ENCODE data around the gene FAM83C.

FAM83C gene

DNA sequence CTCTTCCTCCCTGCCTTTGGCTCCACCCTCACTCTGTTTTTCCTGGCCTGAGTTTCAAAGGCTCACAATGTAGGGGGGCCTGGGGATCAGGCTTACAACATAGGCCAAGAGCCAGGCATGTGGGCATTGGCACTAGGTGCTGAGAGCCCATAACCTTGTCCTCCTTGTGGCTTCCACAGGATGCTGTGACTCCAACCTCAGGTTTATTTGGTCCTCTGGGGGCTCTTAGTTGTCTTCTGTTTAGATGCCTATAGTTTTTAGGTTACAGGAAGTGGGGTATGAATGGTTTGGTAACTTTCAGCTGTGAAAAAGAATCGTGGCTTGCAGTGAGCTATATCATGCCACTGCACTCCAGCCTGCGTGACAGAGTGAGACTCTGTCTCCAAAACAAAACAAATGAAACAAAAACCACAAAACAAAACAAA, 40.2 kb downstream of the FAM83C start:
- H3K27ac ChIP-seq (ENCODE audit: low read length) = no peak overlapping the region
- no peak overlapping the region for H3K9ac ChIP-seq (ENCODE audit: low read length)
- H3K4me1 ChIP-seq (ENCODE audit: low read length) = 0 out of 2 replicates have a peak, but pooled peaks cover 3% of the 10 kb centered on the region
- TF ChIP-seq EZH2phosphoT487 (IDR thresholded peaks at IDR 0.05; ENCODE audit: low read depth) (no peak), CTCF (IDR thresholded peaks at IDR 0.05; ENCODE audit: low read depth, low read length) (no peak)
- no peaks in the 10 kb centered on the region for H3K36me3 ChIP-seq (replicated peaks; ENCODE audit: low read depth, low read length)
- H3K4me3 ChIP-seq (ENCODE audit: low read length) = no peak overlapping the region
- no peaks in the 10 kb centered on the region for H3K9me3 ChIP-seq (ENCODE audit: insufficient read depth, low read length)
- H3K4me2 ChIP-seq (ENCODE audit: low read length) = no peak overlapping the region
- H4K20me1 ChIP-seq (ENCODE audit: insufficient read depth, low read length) = no peaks in the 10 kb centered on the region
- peaks cover under 1% of the 10 kb centered on the region; the same call in 1 of the 2 replicates for H3K27me3 ChIP-seq (ENCODE audit: low read depth, low read length)
- no peaks in the 10 kb centered on the region for H3K79me2 ChIP-seq (ENCODE audit: low read length)
- H2AFZ ChIP-seq (ENCODE audit: low read depth, low read length) = no peak overlapping the region

DNA sequence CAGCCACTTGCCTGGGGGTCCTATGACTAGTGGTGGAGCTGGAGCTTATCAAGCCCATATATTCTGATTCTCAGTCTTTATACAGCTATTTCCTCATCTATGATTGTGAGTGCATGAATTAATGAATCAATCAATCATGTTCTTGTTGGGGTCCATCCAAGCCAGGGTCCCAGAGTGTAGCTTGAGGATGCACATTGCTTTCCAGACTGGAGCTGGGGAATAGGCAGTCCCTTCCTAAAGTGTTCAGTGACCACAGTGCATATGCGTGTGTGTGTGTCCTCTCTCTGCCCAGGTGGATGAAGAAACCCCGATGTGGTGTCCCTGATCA, 40.6 kb downstream of the FAM83C start:
- no peak overlapping the region for H3K4me3 ChIP-seq (ENCODE audit: low read length)
- H3K4me2 ChIP-seq (ENCODE audit: low read length) = no peak overlapping the region
- H4K20me1 ChIP-seq (ENCODE audit: insufficient read depth, low read length) = no peaks in the 10 kb centered on the region
- H3K4me1 ChIP-seq (ENCODE audit: low read length) = 0 out of 2 replicates have a peak, but pooled peaks cover 3% of the 10 kb centered on the region
- no peak for TF ChIP-seq CTCF (IDR thresholded peaks at IDR 0.05; ENCODE audit: low read depth, low read length)
- TF ChIP-seq EZH2phosphoT487 (IDR thresholded peaks at IDR 0.05; ENCODE audit: low read depth) = no peak
- H3K27ac ChIP-seq (ENCODE audit: low read length) = no peak overlapping the region
- H3K79me2 ChIP-seq (ENCODE audit: low read length) = no peaks in the 10 kb centered on the region
- H3K27me3 ChIP-seq (ENCODE audit: low read depth, low read length) = peaks cover 4% of the 10 kb centered on the region; the same call in 1 of the 2 replicates
- H3K9me3 ChIP-seq (ENCODE audit: insufficient read depth, low read length) = no peaks in the 10 kb centered on the region
- H2AFZ ChIP-seq (ENCODE audit: low read depth, low read length) = no peak overlapping the region
- no peaks in the 10 kb centered on the region for H3K36me3 ChIP-seq (replicated peaks; ENCODE audit: low read depth, low read length)
- no peak overlapping the region for H3K9ac ChIP-seq (ENCODE audit: low read length)

- Histone ChIP-seq H3K27me3 (ENCODE audit: low read depth, low read length) (peaks cover 8% of the 10 kb centered on the region; the same call in 1 of the 2 replicates), H3K36me3 (replicated peaks; ENCODE audit: low read depth, low read length) (no peaks in the 10 kb centered on the region)
- no peak for TF ChIP-seq CTCF (IDR thresholded peaks at IDR 0.05; ENCODE audit: low read depth, low read length)
- TF ChIP-seq EZH2phosphoT487 (IDR thresholded peaks at IDR 0.05; ENCODE audit: low read depth) = no peak
These were observed 43.4 kb downstream of the FAM83C start for GRCh38 chr20:35248641-35249475.

DNA sequence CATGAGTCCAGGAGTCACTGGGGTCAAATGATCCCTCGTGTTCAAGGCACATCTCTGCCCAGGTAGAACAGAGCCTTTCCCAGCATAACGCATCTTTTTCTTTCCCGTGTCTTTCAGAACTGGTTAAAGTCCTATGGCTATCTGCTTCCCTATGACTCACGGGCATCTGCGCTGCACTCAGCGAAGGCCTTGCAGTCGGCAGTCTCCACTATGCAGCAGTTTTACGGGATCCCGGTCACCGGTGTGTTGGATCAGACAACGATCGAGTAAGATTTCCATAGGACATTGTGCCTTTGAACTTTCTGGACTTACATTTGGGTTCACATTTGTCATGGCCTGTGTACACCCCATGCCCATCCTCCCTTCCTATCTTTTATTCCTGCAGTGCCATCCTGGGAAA, 45.5 kb downstream of the FAM83C start:
- TF ChIP-seq EZH2phosphoT487 (IDR thresholded peaks at IDR 0.05; ENCODE audit: low read depth) = no peak
- no peak for TF ChIP-seq CTCF (IDR thresholded peaks at IDR 0.05; ENCODE audit: low read depth, low read length)
- no peak overlapping the region for H3K4me3 ChIP-seq (ENCODE audit: low read length)
- H2AFZ ChIP-seq (ENCODE audit: low read depth, low read length) = no peak overlapping the region
- 0 out of 2 replicates have a peak, but pooled peaks cover 3% of the 10 kb centered on the region for H3K4me1 ChIP-seq (ENCODE audit: low read length)
- H3K9me3 ChIP-seq (ENCODE audit: insufficient read depth, low read length) = no peaks in the 10 kb centered on the region
- H3K27me3 ChIP-seq (ENCODE audit: low read depth, low read length) = peaks cover 14% of the 10 kb centered on the region; the same call in 1 of the 2 replicates
- no peak overlapping the region for H3K9ac ChIP-seq (ENCODE audit: low read length)
- no peaks in the 10 kb centered on the region for H4K20me1 ChIP-seq (ENCODE audit: insufficient read depth, low read length)
- H3K27ac ChIP-seq (ENCODE audit: low read length) = no peak overlapping the region
- no peak overlapping the region for H3K4me2 ChIP-seq (ENCODE audit: low read length)
- H3K36me3 ChIP-seq (replicated peaks; ENCODE audit: low read depth, low read length) = no peaks in the 10 kb centered on the region
- no peaks in the 10 kb centered on the region for H3K79me2 ChIP-seq (ENCODE audit: low read length)

More at GRCh38 chr20:35248641-35249475, 43.4 kb downstream of the FAM83C start:
- Histone ChIP-seq H3K9me3 (ENCODE audit: insufficient read depth, low read length) (no peaks in the 10 kb centered on the region), H3K4me2 (ENCODE audit: low read length) (no peak overlapping the region), H4K20me1 (ENCODE audit: insufficient read depth, low read length) (no peaks in the 10 kb centered on the region), H3K4me1 (ENCODE audit: low read length) (0 out of 2 replicates have a peak, but pooled peaks cover 3% of the 10 kb centered on the region), H3K9ac (ENCODE audit: low read length) (no peak overlapping the region), H3K4me3 (ENCODE audit: low read length) (no peak overlapping the region), H3K27ac (ENCODE audit: low read length) (no peak overlapping the region), H3K79me2 (ENCODE audit: low read length) (no peaks in the 10 kb centered on the region), H2AFZ (ENCODE audit: low read depth, low read length) (no peak overlapping the region)

Measured in OCI-LY3 (cell line).